ENCODE measurements around the gene WSCD1.

Gene WSCD1

GRCh38 chr17:6110088-6110487 is 39.9 kb downstream of the WSCD1 start:
- H3K9me3 ChIP-seq (ENCODE audit: insufficient read depth, low read depth, low read length) = peaks cover 4% of the 10 kb centered on the region; the same call in 1 of the 2 replicates
- H3K9ac ChIP-seq (ENCODE audit: low read depth, low read length) = no peak overlapping the region
- no peak overlapping the region for H3K4me3 ChIP-seq (ENCODE audit: low read length)
- H3K27ac ChIP-seq (ENCODE audit: low read length) = no peak overlapping the region
- no peaks in the 10 kb centered on the region for H3K4me1 ChIP-seq (ENCODE audit: insufficient read depth, low read length)
- no peaks in the 10 kb centered on the region for H3K27me3 ChIP-seq (ENCODE audit: insufficient read depth, low read length)
- H3K36me3 ChIP-seq (ENCODE audit: insufficient read depth, low read depth, low read length) = peaks cover 52% of the 10 kb centered on the region; the same call in 1 of the 2 replicates

GRCh38 chr17:6110592-6110991 is 40.4 kb downstream of the WSCD1 start:
- H3K9ac ChIP-seq (ENCODE audit: low read depth, low read length) = no peak overlapping the region
- H3K9me3 ChIP-seq (ENCODE audit: insufficient read depth, low read depth, low read length) = peaks cover 4% of the 10 kb centered on the region; the same call in 1 of the 2 replicates
- no peaks in the 10 kb centered on the region for H3K27me3 ChIP-seq (ENCODE audit: insufficient read depth, low read length)
- H3K4me3 ChIP-seq (ENCODE audit: low read length) = no peak overlapping the region
- no peaks in the 10 kb centered on the region for H3K4me1 ChIP-seq (ENCODE audit: insufficient read depth, low read length)
- no peak overlapping the region for H3K27ac ChIP-seq (ENCODE audit: low read length)
- peaks cover 51% of the 10 kb centered on the region; the same call in 1 of the 2 replicates for H3K36me3 ChIP-seq (ENCODE audit: insufficient read depth, low read depth, low read length)

- H3K36me3 ChIP-seq (ENCODE audit: insufficient read depth, low read depth, low read length) = peaks cover 35% of the 10 kb centered on the region
- H3K9me3 ChIP-seq (ENCODE audit: insufficient read depth, low read depth, low read length) = no peaks in the 10 kb centered on the region
- H3K27ac ChIP-seq (ENCODE audit: low read length) = no peak overlapping the region
- H3K27me3 ChIP-seq (ENCODE audit: insufficient read depth, low read length) = no peaks in the 10 kb centered on the region
- no peaks in the 10 kb centered on the region for H3K4me1 ChIP-seq (ENCODE audit: insufficient read depth, low read length)
- H3K4me3 ChIP-seq (ENCODE audit: low read length) = no peak overlapping the region
- no peak overlapping the region for H3K9ac ChIP-seq (ENCODE audit: low read depth, low read length)
These were observed 50.2 kb downstream of the WSCD1 start for GRCh38 chr17:6120351-6120750.

GRCh38 chr17:6124856-6125255 is 54.7 kb downstream of the WSCD1 start:
- no peaks in the 10 kb centered on the region for H3K9me3 ChIP-seq (ENCODE audit: insufficient read depth, low read depth, low read length)
- peaks cover 10% of the 10 kb centered on the region; the same call in 1 of the 2 replicates for H3K36me3 ChIP-seq (ENCODE audit: insufficient read depth, low read depth, low read length)
- no peaks in the 10 kb centered on the region for H3K27me3 ChIP-seq (ENCODE audit: insufficient read depth, low read length)
- H3K9ac ChIP-seq (ENCODE audit: low read depth, low read length) = no peak overlapping the region
- no peak overlapping the region for H3K27ac ChIP-seq (ENCODE audit: low read length)
- no peaks in the 10 kb centered on the region for H3K4me1 ChIP-seq (ENCODE audit: insufficient read depth, low read length)
- no peak overlapping the region for H3K4me3 ChIP-seq (ENCODE audit: low read length)

- Histone ChIP-seq H3K9me3 (ENCODE audit: insufficient read depth, low read depth, low read length) (no peaks in the 10 kb centered on the region), H3K4me1 (ENCODE audit: insufficient read depth, low read length) (no peaks in the 10 kb centered on the region), H3K9ac (ENCODE audit: low read depth, low read length) (no peak overlapping the region), H3K4me3 (ENCODE audit: low read length) (no peak overlapping the region), H3K36me3 (ENCODE audit: insufficient read depth, low read depth, low read length) (no peaks in the 10 kb centered on the region), H3K27ac (ENCODE audit: low read length) (no peak overlapping the region), H3K27me3 (ENCODE audit: insufficient read depth, low read length) (no peaks in the 10 kb centered on the region)
These were observed 56.6 kb downstream of the WSCD1 start for GRCh38 chr17:6126768-6127167.

DNA sequence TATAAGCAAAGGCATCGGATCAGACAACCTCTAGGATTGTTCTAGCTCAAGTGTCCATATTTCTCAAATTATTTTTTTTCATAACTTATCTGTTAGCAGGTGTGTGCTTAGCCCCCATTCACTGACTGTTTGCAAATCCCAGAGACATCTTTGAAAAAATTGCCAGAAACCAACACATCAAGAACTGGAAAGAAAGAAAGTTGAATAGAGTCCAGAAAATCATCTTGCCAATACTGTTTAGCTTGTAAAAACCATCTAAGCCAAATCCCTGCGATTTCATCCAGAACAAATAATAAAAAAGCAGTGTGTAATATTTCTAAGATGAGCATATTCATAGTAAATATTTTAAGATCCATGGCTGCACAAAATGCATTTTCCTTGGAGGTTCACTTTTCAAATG is 64.5 kb downstream of the WSCD1 start:
- no peak overlapping the region for H3K9ac ChIP-seq (ENCODE audit: low read depth, low read length)
- no peaks in the 10 kb centered on the region for H3K27me3 ChIP-seq (ENCODE audit: insufficient read depth, low read length)
- H3K4me1 ChIP-seq (ENCODE audit: insufficient read depth, low read length) = peaks cover 11% of the 10 kb centered on the region; the same call in 1 of the 2 replicates
- H3K4me3 ChIP-seq (ENCODE audit: low read length) = no peak overlapping the region
- no peaks in the 10 kb centered on the region for H3K36me3 ChIP-seq (ENCODE audit: insufficient read depth, low read depth, low read length)
- no peak overlapping the region for H3K27ac ChIP-seq (ENCODE audit: low read length)
- H3K9me3 ChIP-seq (ENCODE audit: insufficient read depth, low read depth, low read length) = no peaks in the 10 kb centered on the region

DNA sequence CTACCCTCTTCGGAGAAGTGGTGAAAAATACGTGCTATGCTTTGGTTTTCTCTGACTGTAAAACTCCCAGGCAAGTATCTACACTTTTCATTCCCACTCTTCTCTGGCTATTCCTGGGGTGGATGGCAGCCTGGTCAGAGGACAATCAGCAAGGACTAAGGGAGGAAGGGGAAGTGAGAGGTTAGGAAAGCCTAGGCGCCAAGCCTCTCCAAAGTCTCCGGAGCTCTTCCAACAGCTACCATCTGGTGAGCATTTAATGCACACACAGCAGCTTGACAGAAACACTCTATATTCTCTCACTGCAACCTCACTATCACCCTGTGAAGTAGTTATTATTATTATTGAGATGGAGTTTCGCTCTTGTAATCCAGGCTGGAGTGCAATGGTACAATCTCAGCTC is 65.1 kb downstream of the WSCD1 start:
- Histone ChIP-seq H3K27me3 (ENCODE audit: insufficient read depth, low read length) (no peaks in the 10 kb centered on the region), H3K9me3 (ENCODE audit: insufficient read depth, low read depth, low read length) (no peaks in the 10 kb centered on the region), H3K9ac (ENCODE audit: low read depth, low read length) (no peak overlapping the region), H3K36me3 (ENCODE audit: insufficient read depth, low read depth, low read length) (no peaks in the 10 kb centered on the region), H3K27ac (ENCODE audit: low read length) (no peak overlapping the region), H3K4me1 (ENCODE audit: insufficient read depth, low read length) (peaks cover 15% of the 10 kb centered on the region; the same call in 1 of the 2 replicates), H3K4me3 (ENCODE audit: low read length) (no peak overlapping the region)

- H3K27ac ChIP-seq (ENCODE audit: low read length) = no peak overlapping the region
- no peak overlapping the region for H3K9ac ChIP-seq (ENCODE audit: low read depth, low read length)
- H3K4me3 ChIP-seq (ENCODE audit: low read length) = no peak overlapping the region
- H3K4me1 ChIP-seq (ENCODE audit: insufficient read depth, low read length) = peaks cover 15% of the 10 kb centered on the region; the same call in 1 of the 2 replicates
- no peaks in the 10 kb centered on the region for H3K36me3 ChIP-seq (ENCODE audit: insufficient read depth, low read depth, low read length)
- H3K27me3 ChIP-seq (ENCODE audit: insufficient read depth, low read length) = no peaks in the 10 kb centered on the region
- H3K9me3 ChIP-seq (ENCODE audit: insufficient read depth, low read depth, low read length) = no peaks in the 10 kb centered on the region
These were observed 65.8 kb downstream of the WSCD1 start for GRCh38 chr17:6135996-6136395.

DNA sequence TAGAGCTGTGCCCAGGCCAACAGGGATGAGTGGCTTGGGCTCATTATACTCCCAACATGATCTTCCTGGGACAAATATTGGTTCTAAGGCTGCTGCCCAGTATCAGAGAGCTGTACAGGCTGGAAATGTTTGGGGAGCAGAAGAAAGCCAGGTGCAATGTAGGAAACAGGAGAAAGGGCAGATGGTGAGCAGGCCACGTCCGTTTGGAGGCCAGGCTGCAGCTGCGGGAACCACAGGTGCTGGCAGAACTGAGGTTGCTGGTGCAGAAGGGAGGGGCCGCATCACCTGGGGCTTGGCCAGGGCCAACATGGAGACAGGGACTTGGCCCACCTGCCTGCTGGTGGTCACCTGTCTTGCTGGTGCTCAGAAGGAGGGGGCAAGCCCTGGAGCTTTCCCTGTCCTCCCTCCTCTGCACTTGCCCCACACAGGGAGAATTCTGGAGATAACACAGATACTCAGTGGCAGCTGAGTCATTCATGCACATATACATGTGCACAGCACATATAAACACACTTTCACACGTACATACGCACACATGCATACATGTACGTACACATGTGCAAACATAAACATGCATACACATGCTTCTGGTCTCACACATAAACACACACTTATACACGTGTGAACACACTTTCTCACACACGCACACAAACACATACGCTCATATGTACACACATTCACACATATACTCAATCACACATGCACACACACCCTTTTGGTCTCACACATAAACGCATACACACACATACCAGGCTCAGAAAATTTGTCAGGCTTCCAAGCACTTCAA is 67.7 kb downstream of the WSCD1 start:
- Histone ChIP-seq H3K27ac (ENCODE audit: low read length) (no peak overlapping the region), H3K9ac (ENCODE audit: low read depth, low read length) (no peak overlapping the region), H3K4me3 (ENCODE audit: low read length) (no peak overlapping the region), H3K4me1 (ENCODE audit: insufficient read depth, low read length) (peaks cover 15% of the 10 kb centered on the region; the same call in 1 of the 2 replicates), H3K27me3 (ENCODE audit: insufficient read depth, low read length) (no peaks in the 10 kb centered on the region), H3K9me3 (ENCODE audit: insufficient read depth, low read depth, low read length) (no peaks in the 10 kb centered on the region), H3K36me3 (ENCODE audit: insufficient read depth, low read depth, low read length) (no peaks in the 10 kb centered on the region)

- H3K9me3 ChIP-seq (ENCODE audit: insufficient read depth, low read depth, low read length) = no peaks in the 10 kb centered on the region
- no peaks in the 10 kb centered on the region for H3K27me3 ChIP-seq (ENCODE audit: insufficient read depth, low read length)
- H3K4me1 ChIP-seq (ENCODE audit: insufficient read depth, low read length) = peaks cover 15% of the 10 kb centered on the region; the same call in 1 of the 2 replicates
- no peaks in the 10 kb centered on the region for H3K36me3 ChIP-seq (ENCODE audit: insufficient read depth, low read depth, low read length)
- no peak overlapping the region for H3K27ac ChIP-seq (ENCODE audit: low read length)
- H3K9ac ChIP-seq (ENCODE audit: low read depth, low read length) = no peak overlapping the region
- H3K4me3 ChIP-seq (ENCODE audit: low read length) = no peak overlapping the region; the same call in 1 of the 2 replicates
These were observed 68.7 kb downstream of the WSCD1 start for GRCh38 chr17:6138761-6139446.

- no peak overlapping the region; the same call in 1 of the 2 replicates for H3K4me3 ChIP-seq (ENCODE audit: low read length)
- H3K9ac ChIP-seq (ENCODE audit: low read depth, low read length) = no peak overlapping the region
- H3K4me1 ChIP-seq (ENCODE audit: insufficient read depth, low read length) = peaks cover 15% of the 10 kb centered on the region; the same call in 1 of the 2 replicates
- no peaks in the 10 kb centered on the region for H3K9me3 ChIP-seq (ENCODE audit: insufficient read depth, low read depth, low read length)
- H3K36me3 ChIP-seq (ENCODE audit: insufficient read depth, low read depth, low read length) = no peaks in the 10 kb centered on the region
- H3K27ac ChIP-seq (ENCODE audit: low read length) = no peak overlapping the region
- H3K27me3 ChIP-seq (ENCODE audit: insufficient read depth, low read length) = no peaks in the 10 kb centered on the region
These were observed 69.3 kb downstream of the WSCD1 start for GRCh38 chr17:6139447-6139832.

DNA sequence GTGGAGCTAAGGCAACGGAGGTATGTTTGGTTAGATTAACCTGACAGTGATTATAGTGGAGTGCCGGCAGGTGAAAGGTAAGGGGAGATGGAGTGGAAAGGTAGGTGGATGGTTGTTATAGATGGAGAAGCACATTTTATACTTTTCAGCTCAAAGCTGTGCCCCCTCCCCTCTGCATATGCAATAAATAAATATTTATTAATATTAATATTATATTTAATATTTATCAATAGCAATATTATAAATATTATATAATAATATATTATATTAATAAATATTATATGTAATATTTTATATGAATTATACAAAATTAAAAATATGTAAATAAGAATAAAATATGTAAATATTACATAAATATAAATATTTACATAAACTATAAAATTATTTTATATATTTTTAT is 70.0 kb downstream of the WSCD1 start:
- H3K9ac ChIP-seq (ENCODE audit: low read depth, low read length) = no peak overlapping the region
- no peaks in the 10 kb centered on the region for H3K27me3 ChIP-seq (ENCODE audit: insufficient read depth, low read length)
- no peaks in the 10 kb centered on the region for H3K36me3 ChIP-seq (ENCODE audit: insufficient read depth, low read depth, low read length)
- H3K9me3 ChIP-seq (ENCODE audit: insufficient read depth, low read depth, low read length) = no peaks in the 10 kb centered on the region
- H3K4me1 ChIP-seq (ENCODE audit: insufficient read depth, low read length) = peaks cover 15% of the 10 kb centered on the region; the same call in 1 of the 2 replicates
- H3K27ac ChIP-seq (ENCODE audit: low read length) = no peak overlapping the region
- H3K4me3 ChIP-seq (ENCODE audit: low read length) = no peak overlapping the region
